Measurements from ENCODE around the gene SPNS2.

SPNS2 gene

GRCh38 chr17:4520060-4520893 is 21.6 kb downstream of the SPNS2 start:
- DNase-seq (ENCODE audit: low read depth in 3 of 3), result no peak

GRCh38 chr17:4520894-4521600 is 22.4 kb downstream of the SPNS2 start:
- DNase-seq (ENCODE audit: low read depth in 3 of 3), result no peak

GRCh38 chr17:4522661-4523060 is 24.0 kb downstream of the SPNS2 start:
- DNase-seq (ENCODE audit: low read depth in 3 of 3), result no peak

GRCh38 chr17:4523946-4524345 is 25.3 kb downstream of the SPNS2 start:
- DNase-seq (ENCODE audit: low read depth in 3 of 3), result no peak

GRCh38 chr17:4525691-4526397 is 27.2 kb downstream of the SPNS2 start:
- DNase-seq (ENCODE audit: low read depth in 3 of 3), result no peak

GRCh38 chr17:4527134-4527533 is 28.5 kb downstream of the SPNS2 start:
- DNase-seq (ENCODE audit: low read depth in 3 of 3), result no peak

GRCh38 chr17:4527566-4528125 is 29.0 kb downstream of the SPNS2 start:
- no peak for DNase-seq (ENCODE audit: low read depth in 3 of 3)

- no peak for DNase-seq (ENCODE audit: low read depth in 3 of 3)
These were observed 31.0 kb downstream of the SPNS2 start for GRCh38 chr17:4529533-4530152.

- no peak for DNase-seq (ENCODE audit: low read depth in 3 of 3)
These were observed 32.4 kb downstream of the SPNS2 start for GRCh38 chr17:4530799-4531730.

- no peak for DNase-seq (ENCODE audit: low read depth in 3 of 3)
These were observed 33.5 kb downstream of the SPNS2 start for GRCh38 chr17:4531988-4532736.

GRCh38 chr17:4532860-4533522 is 34.3 kb downstream of the SPNS2 start:
- DNase-seq (ENCODE audit: low read depth in 3 of 3), result no peak

- DNase-seq (ENCODE audit: low read depth in 3 of 3), result no peak
These were observed 35.1 kb downstream of the SPNS2 start for GRCh38 chr17:4533523-4534504.

- DNase-seq (ENCODE audit: low read depth in 3 of 3), result no peak
These were observed 35.8 kb downstream of the SPNS2 start for GRCh38 chr17:4534515-4534914.

- DNase-seq (ENCODE audit: low read depth in 3 of 3), result no peak
These were observed 36.4 kb downstream of the SPNS2 start for GRCh38 chr17:4534928-4535666.

- no peak for DNase-seq (ENCODE audit: low read depth in 3 of 3)
These were observed 37.1 kb downstream of the SPNS2 start for GRCh38 chr17:4535667-4536258.

GRCh38 chr17:4536259-4536741 is 37.6 kb downstream of the SPNS2 start:
- no peak for DNase-seq (ENCODE audit: low read depth in 3 of 3)
